ENCODE data around the gene PF4V1. TPM values are rescaled to one million over a fixed set of nuclear protein-coding genes. Genes with fewer than 3 reads are reported as not detected.

Gene PF4V1, protein sequence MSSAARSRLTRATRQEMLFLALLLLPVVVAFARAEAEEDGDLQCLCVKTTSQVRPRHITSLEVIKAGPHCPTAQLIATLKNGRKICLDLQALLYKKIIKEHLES
- total RNA-seq (2016; rRNA removed; fragmentation: Illumina TruSeq; extraction: Trizol), result not detected in 2 replicates
- total RNA-seq (2016; cell fraction: cytosol; rRNA removed; fragmentation: Illumina TruSeq; extraction: Trizol; ENCODE audit: low read depth), result not detected in 2 replicates
- not detected in 2 replicates for total RNA-seq (2016; cell fraction: insoluble cytoplasmic fraction; rRNA removed; fragmentation: Illumina TruSeq; extraction: Trizol)
- not detected in 2 replicates for total RNA-seq (2016; cell fraction: membrane; rRNA removed; fragmentation: Illumina TruSeq; extraction: Trizol)
- not detected in 2 replicates for total RNA-seq (2016; cell fraction: nucleus; rRNA removed; fragmentation: Illumina TruSeq; extraction: Trizol)
- polyA plus RNA-seq (2011; rRNA removed), result not detected in 2 replicates
- polyA plus RNA-seq (2011; cell fraction: cytosol; rRNA removed), result not detected in 2 replicates
- polyA plus RNA-seq (2011; cell fraction: nucleus; rRNA removed), result not detected in 2 replicates
- not detected in 2 replicates for polyA plus RNA-seq (2012)
- not detected in 2 replicates for polyA plus RNA-seq (2016; cell fraction: cytosol; fragmentation: Illumina TruSeq; extraction: Trizol; ENCODE audit: low read depth)
- polyA plus RNA-seq (2016; cell fraction: insoluble cytoplasmic fraction; fragmentation: Illumina TruSeq; extraction: Trizol; ENCODE audit: low read depth), result not detected in 2 replicates
- polyA plus RNA-seq (2016; cell fraction: membrane; fragmentation: Illumina TruSeq; extraction: Trizol; ENCODE audit: low read depth), result not detected in 2 replicates
- polyA plus RNA-seq (2016; cell fraction: nucleus; fragmentation: Illumina TruSeq; extraction: Trizol; ENCODE audit: insufficient read depth, low read depth), result not detected in 2 replicates
- polyA minus RNA-seq (2011; rRNA and poly(A)+ RNA removed; ENCODE audit: low replicate concordance), result not detected in 2 replicates
- polyA minus RNA-seq (2011; cell fraction: cytosol; rRNA and poly(A)+ RNA removed), result not detected in 2 replicates
- polyA minus RNA-seq (2011; cell fraction: nucleus; rRNA and poly(A)+ RNA removed), result not detected in 2 replicates
- not detected for Bru-seq, nascent RNA
- not detected for BruChase-seq, experiment 1, labeled RNA remaining after a 6-hour chase
- BruChase-seq, experiment 2, labeled RNA remaining after a 2-hour chase, result not detected
- long read RNA-seq, experiment 1, result 0 reads
- long read RNA-seq, experiment 2, result 0 reads

DNA sequence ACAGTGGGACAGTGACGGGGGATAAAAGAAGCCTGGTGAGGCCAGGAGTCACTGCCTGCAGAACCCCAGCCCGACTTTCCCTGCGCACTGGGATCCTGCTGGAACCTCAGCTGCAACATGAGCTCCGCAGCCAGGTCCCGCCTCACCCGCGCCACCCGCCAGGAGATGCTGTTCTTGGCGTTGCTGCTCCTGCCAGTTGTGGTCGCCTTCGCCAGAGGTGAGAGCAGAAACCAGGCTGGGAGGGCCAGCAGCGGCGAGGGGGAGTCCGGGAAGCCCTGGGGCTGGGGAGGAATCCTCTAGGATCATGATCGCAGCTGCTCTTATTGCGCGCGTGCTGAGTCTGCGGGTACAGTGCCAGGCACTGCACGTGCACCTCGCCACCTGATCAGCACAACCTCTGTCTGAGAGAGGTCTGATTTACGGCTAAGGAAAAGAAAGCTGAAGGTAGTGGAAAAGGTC, at the start of gene PF4V1:
PF4V1 (plus strand) TSS at position 51 of the 459 bp plus-strand sequence; CDS start at position 118, 67 bp downstream.
- no peaks in the 10 kb centered on the region for H3K79me2 ChIP-seq (ENCODE audit: insufficient read depth, low read length)
- BruUV-seq (replicated peaks), result no TSS peak
- H3K4me3 ChIP-seq (replicated peaks in 1 of 3; ENCODE audit: insufficient read depth in 1 of 3, low read depth in 2 of 3, low read length in 3 of 3), result no peak within 1 kb of the TSS
- H2AFZ ChIP-seq (ENCODE audit: low read length), result no peak within 1 kb of the TSS
- WGBS (ENCODE audit: low lambda C conversion rate), result 33% methylated on average over 14 of the region's 22 CpGs
- H3K9me3 ChIP-seq (ENCODE audit: low read length), result no peaks in the 10 kb centered on the region
- ChIA-PET POLR2A (no interaction called here), CTCF (ENCODE audit: low intra/inter-chr PET ratio, low total read pairs) (no interaction called here)
- no peak within 1 kb of the TSS for H3K4me2 ChIP-seq (ENCODE audit: low read depth, low read length)
- TF ChIP-seq ZNF619 (CRISPR knock-in tag; IDR thresholded peaks at IDR 0.05), result no peak
- TF ChIP-seq HMG20B (CRISPR knock-in tag; conservative IDR thresholded peaks at IDR 0.05), result no peak
- no peak for TF ChIP-seq ZBTB40 (IDR thresholded peaks at IDR 0.05)
- no peak for TF ChIP-seq ZBTB40 (CRISPR knock-in tag; IDR thresholded peaks at IDR 0.05)
- no peak for TF ChIP-seq KDM4B (CRISPR knock-in tag; IDR thresholded peaks at IDR 0.05)
- no peak for TF ChIP-seq SP4 (CRISPR knock-in tag; IDR thresholded peaks at IDR 0.05)
- TF ChIP-seq ZBTB8A (CRISPR knock-in tag; IDR thresholded peaks at IDR 0.05; ENCODE audit: borderline replicate concordance, low read depth), result no peak
- TF ChIP-seq FOSL2 (CRISPR knock-in tag; IDR thresholded peaks at IDR 0.05), result no peak
- TF ChIP-seq ZFP62 (CRISPR knock-in tag; IDR thresholded peaks at IDR 0.05), result no peak
- TF ChIP-seq, protein P1, sequence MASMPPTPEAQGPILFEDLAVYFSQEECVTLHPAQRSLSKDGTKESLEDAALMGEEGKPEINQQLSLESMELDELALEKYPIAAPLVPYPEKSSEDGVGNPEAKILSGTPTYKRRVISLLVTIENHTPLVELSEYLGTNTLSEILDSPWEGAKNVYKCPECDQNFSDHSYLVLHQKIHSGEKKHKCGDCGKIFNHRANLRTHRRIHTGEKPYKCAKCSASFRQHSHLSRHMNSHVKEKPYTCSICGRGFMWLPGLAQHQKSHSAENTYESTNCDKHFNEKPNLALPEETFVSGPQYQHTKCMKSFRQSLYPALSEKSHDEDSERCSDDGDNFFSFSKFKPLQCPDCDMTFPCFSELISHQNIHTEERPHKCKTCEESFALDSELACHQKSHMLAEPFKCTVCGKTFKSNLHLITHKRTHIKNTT (CRISPR knock-in tag; IDR thresholded peaks at IDR 0.05), result no peak
- no peak for TF ChIP-seq ARNT (IDR thresholded peaks at IDR 0.05)
- no peaks in the 10 kb centered on the region for H3K4me1 ChIP-seq (ENCODE audit: insufficient read depth, low read length)
- no peak; the same call in 2 of the 3 replicates for ATAC-seq
- H3K27ac ChIP-seq (ENCODE audit: extremely low read length, insufficient read depth, low read length), result no peak within 1 kb of the TSS
- no peak for FAIRE-seq
- intact Hi-C loops (cut with micrococcal nuclease; ENCODE audit: unreplicated experiment), result no loop called here
- H4K20me1 ChIP-seq (ENCODE audit: insufficient read depth, low read length), result no peaks in the 10 kb centered on the region
- no peak within 1 kb of the TSS for H3K9ac ChIP-seq (ENCODE audit: insufficient read depth, low read depth, low read length)
- in situ Hi-C loops (cut with HindIII; ENCODE audit: extremely low pct_ligation_motif_present, low pct_unique_long_range_greater_than_20kb), result no loop called here
- H3K36me3 ChIP-seq (replicated peaks in 1 of 2; ENCODE audit: control insufficient read depth in 1 of 2, insufficient read depth in 2 of 2, low read length in 2 of 2), result no peaks in the 10 kb centered on the region
- no peak for DNase-seq (ENCODE audit: low spot score)
- H3K27me3 ChIP-seq (ENCODE audit: control insufficient read depth in 1 of 2, insufficient read depth in 2 of 2, low read length in 2 of 2), result 0 out of 5 replicates have a peak, but pooled peaks cover 0 to 3% of the 10 kb centered on the region in 2 experiments
